RWPE1 (cell line): Measurements from ENCODE around the gene INPP5J.

Source experiments
- CTCF ChIA-PET: fragments of 350-600 bp; sonication (Branson Sonifier 250); formaldehyde crosslinking; extraction: SDS; loops from one replicate; lab custom pipeline; 2021; lab: Yijun Ruan, JAX
- POLR2A ChIA-PET: fragments of 400-600 bp; formaldehyde crosslinking; extraction: SDS; loops from one replicate; lab custom pipeline; 2020; ENCODE audit warnings: antibody characterized with exemption; ENCODE audit not compliant: low non-redundant PET; lab: Yijun Ruan, JAX
- DNase-seq: peaks from one replicate; pipeline ENCODE4 v3.0.0; 2012; ENCODE audit warnings: low spot score
- H3K27ac ChIP-seq: fragments of 450-650 bp; 2 replicates; pipeline ENCODE4 v1.5.1; 2017
- CTCF ChIP-seq: fragments of 450-650 bp; conservative IDR thresholded peaks from 2 replicates; pipeline ENCODE4 v1.5.1; 2017; ENCODE audit warnings: low read depth, mild to moderate bottlenecking

Gene INPP5J

GRCh38 chr22:31143537-31143936, 20.8 kb downstream of the INPP5J start:
- CTCF ChIA-PET, result interaction anchor here (0.7 kb wide), 1 partner anchor 14 kb away, joined by 3 read pairs; no protein-coding TSS in a partner anchor
- DNase-seq, result no peak
- TF ChIP-seq CTCF, result no peak
- no peak overlapping the region for H3K27ac ChIP-seq
- POLR2A ChIA-PET, result no interaction called here

GRCh38 chr22:31144223-31144622, 21.5 kb downstream of the INPP5J start:
- no peak for DNase-seq
- CTCF ChIA-PET, result interaction anchor here (0.6 kb wide), 1 partner anchor 18 kb away, joined by 4 read pairs; no protein-coding TSS in a partner anchor
- no peak overlapping the region for H3K27ac ChIP-seq
- POLR2A ChIA-PET, result no interaction called here
- no peak for TF ChIP-seq CTCF

- no peak overlapping the region for H3K27ac ChIP-seq
- POLR2A ChIA-PET, result no interaction called here
- TF ChIP-seq CTCF, result no peak
- CTCF ChIA-PET, result interaction anchor here (0.6 to 0.7 kb wide), 4 partner anchors 41 to 1544 kb away, joined by 3 to 7 read pairs (median 4); partner anchors contain the start of gene SELENOM
- no peak for DNase-seq
Measured at GRCh38 chr22:31148488-31148887, 25.7 kb downstream of the INPP5J start.

GRCh38 chr22:31148953-31149627, 26.3 kb downstream of the INPP5J start:
- ChIA-PET POLR2A (no interaction called here), CTCF (interaction anchor here (0.6 to 1.0 kb wide), 3 partner anchors 38 to 1545 kb away, joined by 3 to 5 read pairs (median 3); no protein-coding TSS in a partner anchor)
- H3K27ac ChIP-seq, result no peak overlapping the region
- peak; percentile 75 for DNase-seq
- TF ChIP-seq CTCF, result peak; percentile 90

GRCh38 chr22:31150615-31151014, 27.8 kb downstream of the INPP5J start:
- TF ChIP-seq CTCF, result no peak
- H3K27ac ChIP-seq, result no peak overlapping the region
- CTCF ChIA-PET, result interaction anchor here (0.5 to 1.3 kb wide), 2 partner anchors 35 to 43 kb away, joined by 3 to 4 read pairs; partner anchors contain the start of gene SELENOM
- POLR2A ChIA-PET, result no interaction called here
- DNase-seq, result no peak

- DNase-seq, result no peak
- CTCF ChIA-PET, result interaction anchor here (0.6 kb wide), 1 partner anchor 204 kb away, joined by 3 read pairs; no protein-coding TSS in a partner anchor
Measured at GRCh38 chr22:31151872-31152271, 29.1 kb downstream of the INPP5J start.

More at GRCh38 chr22:31151872-31152271, 29.1 kb downstream of the INPP5J start:
- TF ChIP-seq CTCF, result no peak
- POLR2A ChIA-PET, result no interaction called here
- no peak overlapping the region for H3K27ac ChIP-seq
